NCI-H446 treated with DMSO at 0.1 percent for 48 hours (cell line): ENCODE results near the gene TCAP.
"Not testable (repeated sequence)": the region's sequence is repeated elsewhere in the genome, so short reads cannot be mapped to it uniquely, and the experiment has no call there.

Experiments used
- DNase-seq: peaks from one replicate; lab custom pipeline; 2025; lab: John Stamatoyannopoulos, UW

The TCAP gene

GRCh38 chr17:39705786-39706348 is 40.7 kb downstream of the TCAP start:
- no peak for DNase-seq

- DNase-seq, result no peak
Observed at GRCh38 chr17:39706383-39706782, 41.2 kb downstream of the TCAP start.

- no peak for DNase-seq
Observed at GRCh38 chr17:39706921-39707337, 41.8 kb downstream of the TCAP start.

- DNase-seq, result no peak
Observed at GRCh38 chr17:39709319-39709997, 44.3 kb downstream of the TCAP start.

GRCh38 chr17:39709998-39710964 is 45.1 kb downstream of the TCAP start:
- DNase-seq, result no peak

GRCh38 chr17:39711071-39711470 is 45.9 kb downstream of the TCAP start:
- DNase-seq, result not testable (repeated sequence)

- no peak for DNase-seq
Observed at GRCh38 chr17:39711851-39712250, 46.7 kb downstream of the TCAP start.

GRCh38 chr17:39714234-39714633 is 49.1 kb downstream of the TCAP start:
- DNase-seq, result no peak

- DNase-seq, result no peak
Observed at GRCh38 chr17:39715375-39716072, 50.4 kb downstream of the TCAP start.
